Measurements from ENCODE around the gene SMARCD1.

DNA sequence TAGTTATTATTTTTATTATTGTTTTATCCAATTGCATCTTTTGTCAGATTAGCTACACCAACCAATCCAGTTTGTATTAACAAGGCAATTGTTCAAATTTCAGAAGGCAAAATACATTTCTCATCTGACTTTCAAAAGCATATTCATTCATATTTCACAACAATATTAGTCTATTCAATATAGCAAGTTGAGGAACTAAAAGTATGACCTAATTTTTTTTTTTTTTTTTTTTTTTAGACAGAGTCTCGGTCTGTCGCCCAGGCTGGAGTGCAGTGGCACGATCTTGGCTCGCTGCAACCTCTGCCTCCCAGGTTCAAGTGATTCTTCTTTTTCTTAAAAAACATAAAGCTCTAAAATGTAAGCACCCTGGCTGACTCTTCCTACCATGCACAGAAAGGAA is 44.1 kb downstream of the SMARCD1 start:
- TF ChIP-seq POLR2AphosphoS5 (IDR thresholded peaks at IDR 0.05), result no peak
- no peak for TF ChIP-seq CTCF (IDR thresholded peaks at IDR 0.05)
- TF ChIP-seq EP300 (IDR thresholded peaks at IDR 0.05), result no peak

Measured in upper lobe of left lung (tissue), 4 donors.